ENCODE results near the gene SND1. TPM values are rescaled to one million over a fixed set of nuclear protein-coding genes. Genes with fewer than 3 reads are reported as not detected.

SND1 gene
- total RNA-seq, 1 donor from 2014 or later, result 185 TPM

GRCh38 chr7:127764681-127765080 lies 112.7 kb downstream of the SND1 start:
- no peak for DNase-seq (ENCODE audit: extremely low read depth, low read depth, low spot score)

GRCh38 chr7:127765150-127765549 lies 113.2 kb downstream of the SND1 start:
- DNase-seq (ENCODE audit: extremely low read depth, low read depth, low spot score), result no peak

- DNase-seq (ENCODE audit: extremely low read depth, low read depth, low spot score), result no peak
Measured at GRCh38 chr7:127766831-127767459, 115.0 kb downstream of the SND1 start.

GRCh38 chr7:127768241-127768640 lies 116.2 kb downstream of the SND1 start:
- no peak for DNase-seq (ENCODE audit: extremely low read depth, low read depth, low spot score)

- DNase-seq (ENCODE audit: extremely low read depth, low read depth, low spot score), result no peak
Measured at GRCh38 chr7:127769137-127769536, 117.1 kb downstream of the SND1 start.

GRCh38 chr7:127769696-127770400 lies 117.9 kb downstream of the SND1 start:
- no peak for DNase-seq (ENCODE audit: extremely low read depth, low read depth, low spot score)

- DNase-seq (ENCODE audit: extremely low read depth, low read depth, low spot score), result no peak
Measured at GRCh38 chr7:127770885-127771284, 118.9 kb downstream of the SND1 start.

- no peak for DNase-seq (ENCODE audit: extremely low read depth, low read depth, low spot score)
Measured at GRCh38 chr7:127771707-127772106, 119.7 kb downstream of the SND1 start.

- no peak for DNase-seq (ENCODE audit: extremely low read depth, low read depth, low spot score)
Measured at GRCh38 chr7:127776776-127777386, 124.9 kb downstream of the SND1 start.

GRCh38 chr7:127780489-127780888 lies 128.5 kb downstream of the SND1 start:
- DNase-seq (ENCODE audit: extremely low read depth, low read depth, low spot score), result no peak

GRCh38 chr7:127781081-127781480 lies 129.1 kb downstream of the SND1 start:
- no peak for DNase-seq (ENCODE audit: extremely low read depth, low read depth, low spot score)

- no peak for DNase-seq (ENCODE audit: extremely low read depth, low read depth, low spot score)
Measured at GRCh38 chr7:127782075-127782474, 130.1 kb downstream of the SND1 start.

GRCh38 chr7:127782654-127783559 lies 130.9 kb downstream of the SND1 start:
- no peak for DNase-seq (ENCODE audit: extremely low read depth, low read depth, low spot score)

GRCh38 chr7:127786184-127786583 lies 134.2 kb downstream of the SND1 start:
- no peak for DNase-seq (ENCODE audit: extremely low read depth, low read depth, low spot score)

GRCh38 chr7:127789031-127789430 lies 137.0 kb downstream of the SND1 start:
- no peak for DNase-seq (ENCODE audit: extremely low read depth, low read depth, low spot score)

- DNase-seq (ENCODE audit: extremely low read depth, low read depth, low spot score), result no peak
Measured at GRCh38 chr7:127791446-127792189, 139.6 kb downstream of the SND1 start.

GRCh38 chr7:127792528-127793342 lies 140.7 kb downstream of the SND1 start:
- no peak for DNase-seq (ENCODE audit: extremely low read depth, low read depth, low spot score)

GRCh38 chr7:127793582-127793981 lies 141.6 kb downstream of the SND1 start:
- no peak for DNase-seq (ENCODE audit: extremely low read depth, low read depth, low spot score)

- no peak for DNase-seq (ENCODE audit: extremely low read depth, low read depth, low spot score)
Measured at GRCh38 chr7:127794136-127794535, 142.1 kb downstream of the SND1 start.

- no peak for DNase-seq (ENCODE audit: extremely low read depth, low read depth, low spot score)
Measured at GRCh38 chr7:127794551-127794950, 142.6 kb downstream of the SND1 start.
